Measurements from ENCODE around the gene PLBD2. TPM values are rescaled to one million over a fixed set of nuclear protein-coding genes. Genes with fewer than 3 reads are reported as not detected.

Gene PLBD2
- total RNA-seq, 1 experiment from 2014 or later, result 36.8 TPM

DNA sequence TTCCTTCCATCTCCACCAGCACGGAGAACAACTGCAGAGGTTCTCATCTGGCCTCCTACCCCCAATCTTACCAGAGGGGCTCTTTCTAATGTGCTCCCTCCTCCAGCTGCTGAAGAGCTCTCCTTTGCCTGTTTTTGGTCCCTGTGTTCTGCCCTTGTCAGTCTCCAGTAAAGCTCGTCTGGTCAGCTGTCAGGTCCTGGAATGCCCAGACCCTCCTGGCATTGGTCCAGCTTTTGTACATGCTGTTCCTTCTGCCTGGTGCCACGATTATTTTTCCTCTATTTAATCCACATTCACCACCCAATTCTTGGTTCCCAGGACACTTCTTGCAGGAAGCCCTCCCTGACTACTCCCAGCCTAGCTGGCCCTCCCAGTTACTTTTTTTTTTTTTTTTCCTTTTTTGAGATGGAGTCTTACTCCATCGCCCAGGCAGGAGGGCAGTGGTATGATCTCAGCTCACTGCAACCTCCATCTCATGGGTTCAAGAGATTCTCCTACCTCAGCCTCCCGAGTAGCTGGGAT lies 30.0 kb upstream of the PLBD2 start:
- intact Hi-C loops (cut with micrococcal nuclease; ENCODE audit: unreplicated experiment), result loop anchor here (10.0 kb wide), 1 partner anchor 134 kb away; no protein-coding TSS in a partner anchor
- TF ChIP-seq EZH2 (IDR thresholded peaks at IDR 0.05; ENCODE audit: borderline replicate concordance, low read depth, low read length, poor library complexity, severe bottlenecking), result no peak
- TF ChIP-seq, protein P1, sequence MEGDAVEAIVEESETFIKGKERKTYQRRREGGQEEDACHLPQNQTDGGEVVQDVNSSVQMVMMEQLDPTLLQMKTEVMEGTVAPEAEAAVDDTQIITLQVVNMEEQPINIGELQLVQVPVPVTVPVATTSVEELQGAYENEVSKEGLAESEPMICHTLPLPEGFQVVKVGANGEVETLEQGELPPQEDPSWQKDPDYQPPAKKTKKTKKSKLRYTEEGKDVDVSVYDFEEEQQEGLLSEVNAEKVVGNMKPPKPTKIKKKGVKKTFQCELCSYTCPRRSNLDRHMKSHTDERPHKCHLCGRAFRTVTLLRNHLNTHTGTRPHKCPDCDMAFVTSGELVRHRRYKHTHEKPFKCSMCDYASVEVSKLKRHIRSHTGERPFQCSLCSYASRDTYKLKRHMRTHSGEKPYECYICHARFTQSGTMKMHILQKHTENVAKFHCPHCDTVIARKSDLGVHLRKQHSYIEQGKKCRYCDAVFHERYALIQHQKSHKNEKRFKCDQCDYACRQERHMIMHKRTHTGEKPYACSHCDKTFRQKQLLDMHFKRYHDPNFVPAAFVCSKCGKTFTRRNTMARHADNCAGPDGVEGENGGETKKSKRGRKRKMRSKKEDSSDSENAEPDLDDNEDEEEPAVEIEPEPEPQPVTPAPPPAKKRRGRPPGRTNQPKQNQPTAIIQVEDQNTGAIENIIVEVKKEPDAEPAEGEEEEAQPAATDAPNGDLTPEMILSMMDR (conservative IDR thresholded peaks at IDR 0.05; ENCODE audit: low read depth, low read length), result no peak
- CTCF ChIA-PET, result no interaction called here

DNA sequence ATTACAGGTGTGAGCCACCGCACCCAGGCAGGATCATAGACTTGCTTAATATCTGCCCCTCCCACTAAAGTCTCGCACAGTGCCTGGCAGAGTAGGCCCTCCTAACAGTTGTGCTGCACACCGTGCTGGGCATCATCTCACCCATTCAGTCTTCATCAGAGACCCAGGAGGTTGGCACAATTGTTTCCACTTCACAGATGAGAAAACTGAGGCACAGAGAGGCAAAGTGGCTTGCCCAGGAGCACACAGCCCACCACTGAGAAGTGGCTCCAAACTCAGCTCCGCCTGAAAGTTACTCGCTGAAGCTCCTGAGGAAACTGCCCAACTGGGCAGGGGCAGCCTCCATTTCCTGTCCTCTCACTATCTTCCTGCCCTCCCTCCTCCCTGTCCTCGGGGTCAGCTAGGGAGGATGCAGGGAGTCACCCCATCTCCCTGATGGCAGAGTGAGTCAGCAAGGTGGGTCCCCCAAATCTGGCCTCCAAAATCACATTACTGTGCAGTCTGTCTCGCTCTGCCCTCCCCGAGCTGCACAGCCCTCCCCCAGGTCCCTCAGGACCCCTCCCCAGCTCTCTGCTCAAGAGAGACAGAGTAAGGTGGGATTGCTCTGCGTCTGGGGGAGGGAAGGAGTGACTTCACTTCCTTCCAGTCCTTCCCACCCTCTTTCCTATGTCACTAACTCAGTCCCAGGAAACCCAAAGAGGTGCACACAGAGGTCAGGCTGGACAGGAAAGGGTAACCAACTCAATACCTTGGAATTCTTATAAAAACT lies 29.2 kb upstream of the PLBD2 start:
- Histone ChIP-seq H3K27ac (ENCODE audit: low read depth, low read length, poor library complexity, severe bottlenecking) (no peak overlapping the region), H3K4me1 (ENCODE audit: insufficient read depth, low read length, poor library complexity, severe bottlenecking) (no peaks in the 10 kb centered on the region), H3K9me3 (ENCODE audit: low read depth, low read length, poor library complexity, severe bottlenecking) (no peaks in the 10 kb centered on the region), H3K27me3 (replicated peaks; ENCODE audit: insufficient read depth, low read depth, low read length, poor library complexity) (no peaks in the 10 kb centered on the region), H3K36me3 (ENCODE audit: insufficient read depth, low read length, poor library complexity, severe bottlenecking) (no peaks in the 10 kb centered on the region), H3K4me3 (ENCODE audit: low read depth, low read length, poor library complexity, severe bottlenecking) (no peak overlapping the region)
- TF ChIP-seq, protein P1 (conservative IDR thresholded peaks at IDR 0.05; ENCODE audit: low read depth, low read length), result no peak
- no peak for TF ChIP-seq EZH2 (IDR thresholded peaks at IDR 0.05; ENCODE audit: borderline replicate concordance, low read depth, low read length, poor library complexity, severe bottlenecking)
- no TSS peak for BruUV-seq (replicated peaks)
- intact Hi-C loops (cut with micrococcal nuclease; ENCODE audit: unreplicated experiment), result loop anchor here (10.0 kb wide), 1 partner anchor 134 kb away; no protein-coding TSS in a partner anchor
- no peak for DNase-seq (ENCODE audit: low spot score)
- CTCF ChIA-PET, result no interaction called here
- POLR2A ChIA-PET (ENCODE audit: low non-redundant PET), result no interaction called here

More for the DNA sequence above, 30.0 kb upstream of the PLBD2 start:
- POLR2A ChIA-PET (ENCODE audit: low non-redundant PET), result no interaction called here
- no peak for DNase-seq (ENCODE audit: low spot score)
- Histone ChIP-seq H3K27me3 (replicated peaks; ENCODE audit: insufficient read depth, low read depth, low read length, poor library complexity) (no peaks in the 10 kb centered on the region), H3K4me3 (ENCODE audit: low read depth, low read length, poor library complexity, severe bottlenecking) (no peak overlapping the region), H3K27ac (ENCODE audit: low read depth, low read length, poor library complexity, severe bottlenecking) (no peak overlapping the region), H3K4me1 (ENCODE audit: insufficient read depth, low read length, poor library complexity, severe bottlenecking) (no peaks in the 10 kb centered on the region), H3K9me3 (ENCODE audit: low read depth, low read length, poor library complexity, severe bottlenecking) (no peaks in the 10 kb centered on the region), H3K36me3 (ENCODE audit: insufficient read depth, low read length, poor library complexity, severe bottlenecking) (no peaks in the 10 kb centered on the region)
- BruUV-seq (replicated peaks), result no TSS peak

DNA sequence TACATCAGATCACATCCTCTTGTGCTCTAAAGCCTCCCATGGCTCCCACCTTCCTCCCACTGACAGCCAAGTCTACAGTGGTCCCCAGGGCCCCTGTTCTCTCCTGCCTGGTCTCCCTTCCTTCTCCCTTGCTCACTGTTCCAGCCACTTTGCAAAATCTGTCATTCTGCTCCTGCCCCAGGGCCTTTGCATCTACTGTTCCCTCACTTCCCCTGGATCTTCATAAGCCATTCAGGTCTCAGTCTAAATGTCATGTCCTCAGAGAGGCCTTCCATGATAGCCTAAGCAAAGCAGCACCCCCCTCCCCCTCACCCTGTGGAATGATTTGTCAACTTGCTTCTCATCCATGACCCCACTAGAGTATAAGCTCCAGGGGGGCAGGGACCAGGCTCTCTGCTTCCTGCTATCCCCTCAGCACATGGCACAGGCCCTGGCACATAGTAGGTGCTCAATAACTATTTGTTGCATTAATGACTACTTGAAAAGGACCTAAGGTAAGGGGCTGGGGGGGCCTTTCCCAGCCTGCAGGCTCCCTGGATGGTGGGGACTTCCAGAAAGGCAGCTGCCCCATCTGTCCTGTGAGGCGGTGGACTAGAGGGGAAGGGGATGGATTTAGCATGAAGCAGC lies 28.5 kb upstream of the PLBD2 start:
- Histone ChIP-seq H3K27ac (ENCODE audit: low read depth, low read length, poor library complexity, severe bottlenecking) (no peak overlapping the region), H3K4me3 (ENCODE audit: low read depth, low read length, poor library complexity, severe bottlenecking) (no peak overlapping the region), H3K36me3 (ENCODE audit: insufficient read depth, low read length, poor library complexity, severe bottlenecking) (no peaks in the 10 kb centered on the region), H3K27me3 (replicated peaks; ENCODE audit: insufficient read depth, low read depth, low read length, poor library complexity) (no peaks in the 10 kb centered on the region), H3K9me3 (ENCODE audit: low read depth, low read length, poor library complexity, severe bottlenecking) (no peaks in the 10 kb centered on the region), H3K4me1 (ENCODE audit: insufficient read depth, low read length, poor library complexity, severe bottlenecking) (peaks cover 4% of the 10 kb centered on the region)
- ChIA-PET POLR2A (ENCODE audit: low non-redundant PET) (no interaction called here), CTCF (no interaction called here)
- intact Hi-C loops (cut with micrococcal nuclease; ENCODE audit: unreplicated experiment), result loop anchor here (10.0 kb wide), 1 partner anchor 135 kb away; no protein-coding TSS in a partner anchor
- DNase-seq (ENCODE audit: low spot score), result no peak
- BruUV-seq (replicated peaks), result no TSS peak
- TF ChIP-seq, protein P1 (conservative IDR thresholded peaks at IDR 0.05; ENCODE audit: low read depth, low read length), result no peak

All from A673 (cell line).